HG02852 (cell line): ENCODE measurements around the gene TPP2.

Experiments
- ATAC-seq: cut with Tn5 transposase; IDR thresholded peaks from one replicate; pipeline ENCODE4 v1.9.1; 2021; ENCODE audit warnings: mild to moderate bottlenecking, moderate library complexity; ENCODE audit not compliant: unreplicated experiment

The TPP2 gene

GRCh38 chr13:102651892-102652291, 55.1 kb downstream of the TPP2 start:
- ATAC-seq, result no peak

- ATAC-seq, result no peak
These were observed 58.0 kb downstream of the TPP2 start for GRCh38 chr13:102654756-102655155.

- no peak for ATAC-seq
These were observed 60.8 kb downstream of the TPP2 start for GRCh38 chr13:102657630-102658029.

GRCh38 chr13:102658660-102659059, 61.9 kb downstream of the TPP2 start:
- ATAC-seq, result no peak

GRCh38 chr13:102659168-102659713, 62.5 kb downstream of the TPP2 start:
- no peak for ATAC-seq

- no peak for ATAC-seq
These were observed 70.2 kb downstream of the TPP2 start for GRCh38 chr13:102667023-102667422.

GRCh38 chr13:102667911-102668310, 71.1 kb downstream of the TPP2 start:
- ATAC-seq, result no peak

GRCh38 chr13:102670130-102670529, 73.3 kb downstream of the TPP2 start:
- ATAC-seq, result no peak

GRCh38 chr13:102675115-102675514, 78.3 kb downstream of the TPP2 start:
- ATAC-seq, result no peak

- no peak for ATAC-seq
These were observed 80.3 kb downstream of the TPP2 start for GRCh38 chr13:102677122-102677521.

- ATAC-seq, result no peak
These were observed 81.7 kb downstream of the TPP2 start for GRCh38 chr13:102678339-102679107.

- no peak for ATAC-seq
These were observed 82.8 kb downstream of the TPP2 start for GRCh38 chr13:102679449-102680132.

GRCh38 chr13:102680133-102680717, 83.4 kb downstream of the TPP2 start:
- ATAC-seq, result no peak

- no peak for ATAC-seq
These were observed 84.3 kb downstream of the TPP2 start for GRCh38 chr13:102680842-102681740.

- no peak for ATAC-seq
These were observed 85.4 kb downstream of the TPP2 start for GRCh38 chr13:102682211-102682610.

GRCh38 chr13:102682727-102683126, 85.9 kb downstream of the TPP2 start:
- ATAC-seq, result no peak

GRCh38 chr13:102683637-102684036, 86.9 kb downstream of the TPP2 start:
- ATAC-seq, result no peak

GRCh38 chr13:102686024-102686423, 89.2 kb downstream of the TPP2 start:
- ATAC-seq, result no peak

- no peak for ATAC-seq
These were observed 90.7 kb downstream of the TPP2 start for GRCh38 chr13:102687520-102687919.

GRCh38 chr13:102688306-102688973, 91.7 kb downstream of the TPP2 start:
- no peak for ATAC-seq
